ENCODE results near the gene STUM. TPM values are rescaled to one million over a fixed set of nuclear protein-coding genes. Genes with fewer than 3 reads are reported as not detected.

STUM gene
- total RNA-seq, 1 donor, result not detected

DNA sequence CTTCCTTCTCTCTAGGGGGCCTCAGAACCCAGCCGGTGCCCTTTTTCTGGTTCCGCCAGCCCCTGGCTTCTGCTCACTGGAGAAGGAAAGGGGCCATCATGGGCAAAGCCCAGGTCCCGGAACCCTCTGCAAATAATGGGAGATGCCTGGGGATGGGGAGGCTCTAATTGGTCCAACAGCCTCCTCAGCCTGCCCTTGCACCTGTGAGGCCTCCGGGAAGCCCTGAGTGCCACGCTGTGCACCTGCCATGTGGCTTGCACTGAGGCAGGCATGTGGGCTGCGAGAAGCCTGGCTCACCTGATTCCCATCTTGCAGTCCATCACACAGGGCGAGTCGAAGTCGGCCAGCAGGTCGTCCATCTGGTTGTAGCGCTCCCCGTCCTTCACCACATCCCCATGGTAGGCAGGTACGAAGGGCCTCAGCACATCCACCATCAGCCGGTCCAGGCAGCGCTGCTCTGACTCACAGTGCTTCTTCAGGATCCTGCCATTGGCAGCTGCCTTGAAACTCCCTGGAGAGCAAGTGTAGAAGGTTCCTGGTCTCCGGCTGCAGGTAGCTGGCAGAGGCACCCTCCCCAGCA lies 98.4 kb downstream of the STUM start:
- TF ChIP-seq, protein P1, sequence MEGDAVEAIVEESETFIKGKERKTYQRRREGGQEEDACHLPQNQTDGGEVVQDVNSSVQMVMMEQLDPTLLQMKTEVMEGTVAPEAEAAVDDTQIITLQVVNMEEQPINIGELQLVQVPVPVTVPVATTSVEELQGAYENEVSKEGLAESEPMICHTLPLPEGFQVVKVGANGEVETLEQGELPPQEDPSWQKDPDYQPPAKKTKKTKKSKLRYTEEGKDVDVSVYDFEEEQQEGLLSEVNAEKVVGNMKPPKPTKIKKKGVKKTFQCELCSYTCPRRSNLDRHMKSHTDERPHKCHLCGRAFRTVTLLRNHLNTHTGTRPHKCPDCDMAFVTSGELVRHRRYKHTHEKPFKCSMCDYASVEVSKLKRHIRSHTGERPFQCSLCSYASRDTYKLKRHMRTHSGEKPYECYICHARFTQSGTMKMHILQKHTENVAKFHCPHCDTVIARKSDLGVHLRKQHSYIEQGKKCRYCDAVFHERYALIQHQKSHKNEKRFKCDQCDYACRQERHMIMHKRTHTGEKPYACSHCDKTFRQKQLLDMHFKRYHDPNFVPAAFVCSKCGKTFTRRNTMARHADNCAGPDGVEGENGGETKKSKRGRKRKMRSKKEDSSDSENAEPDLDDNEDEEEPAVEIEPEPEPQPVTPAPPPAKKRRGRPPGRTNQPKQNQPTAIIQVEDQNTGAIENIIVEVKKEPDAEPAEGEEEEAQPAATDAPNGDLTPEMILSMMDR (IDR thresholded peaks at IDR 0.05; ENCODE audit: insufficient read depth, low read length), result no peak
- no peak overlapping the region for H3K4me3 ChIP-seq (ENCODE audit: low read depth, low read length)
- DNase-seq (ENCODE audit: low read depth), result no peak

DNA sequence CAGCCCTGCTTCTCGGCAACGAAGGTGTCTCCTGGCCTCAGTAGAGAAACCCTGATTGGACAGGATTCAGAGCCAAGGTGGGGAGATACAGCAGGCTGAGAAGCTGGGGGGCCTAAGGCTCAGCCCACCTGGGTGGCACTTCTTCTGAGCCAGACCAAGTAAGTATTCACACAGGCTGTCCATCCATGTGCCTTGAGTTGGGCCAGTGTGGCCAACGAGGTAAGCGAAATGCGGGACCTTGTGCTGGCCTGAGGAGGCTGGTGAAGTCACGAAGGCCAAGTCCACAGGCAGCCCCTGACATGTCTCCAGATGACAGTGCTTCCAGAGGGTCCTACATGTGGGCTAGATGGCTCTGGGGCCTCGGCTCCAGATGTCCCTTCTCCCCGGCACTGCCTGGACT lies 99.2 kb downstream of the STUM start:
- no peak overlapping the region for H3K4me3 ChIP-seq (ENCODE audit: low read depth, low read length)
- no peak for DNase-seq (ENCODE audit: low read depth)
- TF ChIP-seq, protein P1 (IDR thresholded peaks at IDR 0.05; ENCODE audit: insufficient read depth, low read length), result no peak

DNA sequence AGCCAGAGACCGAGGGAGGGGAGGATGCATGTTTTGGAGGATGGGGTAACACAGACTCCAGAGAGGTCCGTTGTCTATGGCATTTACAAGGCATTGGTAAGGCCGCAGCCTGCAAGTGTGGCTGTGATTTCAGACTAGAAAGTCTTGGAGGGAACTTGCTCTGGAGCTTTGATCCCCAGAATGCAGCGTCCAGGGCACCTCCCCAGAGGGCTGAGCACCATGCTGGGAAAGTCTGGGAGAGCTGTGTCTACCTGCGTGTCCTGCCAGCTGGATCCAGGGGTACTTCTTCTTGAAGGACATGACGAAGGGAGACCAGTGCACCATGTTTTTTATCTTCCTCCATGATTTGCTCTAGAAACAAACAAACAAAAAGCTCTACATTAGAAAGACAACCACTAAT lies 99.9 kb downstream of the STUM start:
- TF ChIP-seq, protein P1 (IDR thresholded peaks at IDR 0.05; ENCODE audit: insufficient read depth, low read length), result no peak
- H3K4me3 ChIP-seq (ENCODE audit: low read depth, low read length), result no peak overlapping the region
- no peak for DNase-seq (ENCODE audit: low read depth)

DNA sequence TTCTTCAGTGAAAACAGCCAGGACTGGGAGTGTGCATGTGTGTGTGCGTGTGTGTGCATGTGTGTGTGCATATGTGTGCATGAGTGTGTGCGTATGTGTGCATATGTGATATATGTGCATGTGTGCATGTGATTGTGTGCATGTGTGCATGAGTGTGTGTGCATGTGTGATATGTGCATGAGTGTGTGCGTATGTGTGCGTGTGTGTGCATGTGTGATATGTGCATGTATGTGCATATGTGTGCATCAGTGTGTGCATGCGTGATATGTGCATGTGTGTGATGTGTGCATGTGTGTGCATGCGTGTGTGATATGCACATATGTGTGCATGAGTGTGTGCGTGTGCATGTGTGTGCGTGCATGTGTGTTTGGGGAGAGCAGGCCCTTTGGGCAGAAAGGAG lies 100.7 kb downstream of the STUM start:
- TF ChIP-seq, protein P1 (IDR thresholded peaks at IDR 0.05; ENCODE audit: insufficient read depth, low read length), result peak; percentile 4
- no peak for DNase-seq (ENCODE audit: low read depth)
- H3K4me3 ChIP-seq (ENCODE audit: low read depth, low read length), result no peak overlapping the region

DNA sequence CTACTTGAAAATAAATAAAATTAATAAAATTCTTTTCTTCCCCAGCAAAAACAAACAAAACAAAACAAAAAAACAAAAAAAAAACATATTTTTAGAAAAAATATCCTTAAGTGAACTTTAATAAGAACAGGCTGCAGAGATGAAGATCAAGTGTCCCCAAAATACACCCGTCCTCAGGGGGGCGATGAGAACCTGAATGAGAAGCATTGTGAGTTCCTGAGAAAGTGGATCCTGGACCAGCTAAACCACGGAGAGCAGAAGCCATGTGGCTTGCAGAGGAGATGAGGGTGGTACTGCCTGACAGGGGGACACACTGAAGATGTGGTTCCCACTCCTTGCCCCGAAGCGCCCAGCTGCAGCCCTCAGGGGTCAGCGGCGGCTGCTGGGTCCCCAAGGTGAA lies 101.2 kb downstream of the STUM start:
- TF ChIP-seq, protein P1 (IDR thresholded peaks at IDR 0.05; ENCODE audit: insufficient read depth, low read length), result peak; percentile 33

DNA sequence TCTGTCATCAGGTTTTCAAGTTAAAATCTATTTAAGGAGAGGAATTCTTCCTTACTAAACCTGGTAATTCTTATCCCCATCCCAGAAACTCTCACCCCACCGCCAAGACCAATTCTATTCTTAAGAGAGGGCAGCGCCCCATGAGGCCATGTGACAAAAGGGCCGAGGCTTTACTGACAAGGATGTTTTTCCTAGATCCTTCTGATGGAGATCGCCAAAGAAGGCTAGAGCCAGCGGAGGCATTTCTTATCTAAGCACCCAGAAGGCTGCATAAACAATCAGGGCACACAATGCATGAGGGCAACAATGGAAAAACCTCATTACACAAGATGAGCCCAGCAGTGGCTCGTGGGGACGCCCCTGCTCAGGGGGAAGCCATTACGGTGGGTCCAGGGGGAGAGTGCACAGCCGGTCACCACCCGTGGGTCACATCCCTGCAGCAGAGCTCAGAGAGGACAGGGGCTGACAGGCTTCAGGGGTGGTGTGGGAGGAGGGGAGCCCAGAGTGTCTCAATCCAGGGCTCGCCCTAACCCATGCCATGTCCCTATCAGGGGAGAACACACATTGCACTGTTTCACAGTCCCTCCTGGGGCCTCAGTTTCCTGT lies 101.8 kb downstream of the STUM start:
- H3K4me3 ChIP-seq (ENCODE audit: low read depth, low read length), result no peak overlapping the region
- no peak for DNase-seq (ENCODE audit: low read depth)
- TF ChIP-seq, protein P1 (IDR thresholded peaks at IDR 0.05; ENCODE audit: insufficient read depth, low read length), result no peak

More for the DNA sequence above, 101.2 kb downstream of the STUM start:
- DNase-seq (ENCODE audit: low read depth), result peak; percentile 58
- H3K4me3 ChIP-seq (ENCODE audit: low read depth, low read length), result no peak overlapping the region

Data from fibroblast of the aortic adventitia (primary cell).